Activated naive CD8-positive, alpha-beta T cell (primary cell): ENCODE results near the gene ADGRB2.

Source experiments
- H3K27ac Mint-ChIP-seq: one replicate; pipeline ENCODE4 v1.8.0; 2021; ENCODE audit warnings: mixed read lengths
- H3K27me3 Mint-ChIP-seq: one replicate; pipeline ENCODE4 v1.8.0; 2021; ENCODE audit warnings: mixed read lengths
- H3K36me3 Mint-ChIP-seq: one replicate; pipeline ENCODE4 v1.8.0; 2021; ENCODE audit warnings: mixed read lengths
- H3K4me1 Mint-ChIP-seq: one replicate; pipeline ENCODE4 v1.8.0; 2021; ENCODE audit warnings: low read depth, mixed read lengths
- H3K4me3 Mint-ChIP-seq: one replicate; pipeline ENCODE4 v1.8.0; 2021; ENCODE audit warnings: mild to moderate bottlenecking, mixed read lengths
- H3K9me3 Mint-ChIP-seq: one replicate; pipeline ENCODE4 v1.8.0; 2021; ENCODE audit warnings: low read depth, mixed read lengths

ADGRB2 gene, protein sequence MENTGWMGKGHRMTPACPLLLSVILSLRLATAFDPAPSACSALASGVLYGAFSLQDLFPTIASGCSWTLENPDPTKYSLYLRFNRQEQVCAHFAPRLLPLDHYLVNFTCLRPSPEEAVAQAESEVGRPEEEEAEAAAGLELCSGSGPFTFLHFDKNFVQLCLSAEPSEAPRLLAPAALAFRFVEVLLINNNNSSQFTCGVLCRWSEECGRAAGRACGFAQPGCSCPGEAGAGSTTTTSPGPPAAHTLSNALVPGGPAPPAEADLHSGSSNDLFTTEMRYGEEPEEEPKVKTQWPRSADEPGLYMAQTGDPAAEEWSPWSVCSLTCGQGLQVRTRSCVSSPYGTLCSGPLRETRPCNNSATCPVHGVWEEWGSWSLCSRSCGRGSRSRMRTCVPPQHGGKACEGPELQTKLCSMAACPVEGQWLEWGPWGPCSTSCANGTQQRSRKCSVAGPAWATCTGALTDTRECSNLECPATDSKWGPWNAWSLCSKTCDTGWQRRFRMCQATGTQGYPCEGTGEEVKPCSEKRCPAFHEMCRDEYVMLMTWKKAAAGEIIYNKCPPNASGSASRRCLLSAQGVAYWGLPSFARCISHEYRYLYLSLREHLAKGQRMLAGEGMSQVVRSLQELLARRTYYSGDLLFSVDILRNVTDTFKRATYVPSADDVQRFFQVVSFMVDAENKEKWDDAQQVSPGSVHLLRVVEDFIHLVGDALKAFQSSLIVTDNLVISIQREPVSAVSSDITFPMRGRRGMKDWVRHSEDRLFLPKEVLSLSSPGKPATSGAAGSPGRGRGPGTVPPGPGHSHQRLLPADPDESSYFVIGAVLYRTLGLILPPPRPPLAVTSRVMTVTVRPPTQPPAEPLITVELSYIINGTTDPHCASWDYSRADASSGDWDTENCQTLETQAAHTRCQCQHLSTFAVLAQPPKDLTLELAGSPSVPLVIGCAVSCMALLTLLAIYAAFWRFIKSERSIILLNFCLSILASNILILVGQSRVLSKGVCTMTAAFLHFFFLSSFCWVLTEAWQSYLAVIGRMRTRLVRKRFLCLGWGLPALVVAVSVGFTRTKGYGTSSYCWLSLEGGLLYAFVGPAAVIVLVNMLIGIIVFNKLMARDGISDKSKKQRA (N-terminal part only)

DNA sequence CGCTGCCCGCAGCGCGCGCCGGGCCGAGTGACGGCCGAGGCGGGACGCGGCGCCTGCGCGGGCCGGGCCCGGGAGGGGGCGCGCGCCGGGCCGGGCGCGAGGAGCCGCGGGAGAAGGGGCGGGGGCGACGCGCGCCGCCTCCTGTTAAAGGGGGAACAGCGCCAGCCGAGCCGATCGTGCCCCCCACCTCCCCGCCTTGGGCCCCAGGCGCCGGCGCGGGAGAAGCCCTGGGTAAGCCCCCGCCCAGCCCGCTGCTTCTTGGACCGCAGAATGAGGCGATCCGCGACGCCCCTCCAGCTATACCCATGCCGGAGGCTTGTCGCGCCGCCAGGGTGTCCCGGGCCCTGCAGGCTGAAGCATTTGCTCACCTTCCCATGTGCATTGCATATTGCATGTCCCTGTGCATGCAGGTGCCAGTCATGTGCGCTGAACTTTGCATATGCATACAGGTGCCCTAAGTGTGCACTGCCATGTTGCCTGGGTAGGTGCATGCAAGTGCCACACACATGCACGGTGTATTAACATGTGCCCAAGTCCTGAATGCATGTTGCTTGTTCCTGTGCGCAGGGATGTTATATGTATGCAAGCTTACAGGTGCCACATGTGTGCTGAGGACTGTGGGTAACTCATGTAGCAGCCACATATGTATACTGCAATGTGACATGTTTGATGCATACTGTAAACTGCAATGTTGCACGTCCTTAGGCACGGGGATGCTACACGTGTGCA, at the start of gene ADGRB2:
Gene ADGRB2 (minus strand): TSS at position 29 of the 729 bp plus-strand sequence. CDS start 7,119 bp downstream, outside the sequence.
- H3K27me3 Mint-ChIP-seq: peaks cover 2% of the 10 kb centered on the region
- H3K36me3 Mint-ChIP-seq: no peaks in the 10 kb centered on the region
- H3K27ac Mint-ChIP-seq: no peak within 1 kb of the TSS
- peaks cover 28% of the 10 kb centered on the region for H3K4me1 Mint-ChIP-seq
- peak within 1 kb of the TSS; percentile 87 for H3K4me3 Mint-ChIP-seq
- no peaks in the 10 kb centered on the region for H3K9me3 Mint-ChIP-seq

DNA sequence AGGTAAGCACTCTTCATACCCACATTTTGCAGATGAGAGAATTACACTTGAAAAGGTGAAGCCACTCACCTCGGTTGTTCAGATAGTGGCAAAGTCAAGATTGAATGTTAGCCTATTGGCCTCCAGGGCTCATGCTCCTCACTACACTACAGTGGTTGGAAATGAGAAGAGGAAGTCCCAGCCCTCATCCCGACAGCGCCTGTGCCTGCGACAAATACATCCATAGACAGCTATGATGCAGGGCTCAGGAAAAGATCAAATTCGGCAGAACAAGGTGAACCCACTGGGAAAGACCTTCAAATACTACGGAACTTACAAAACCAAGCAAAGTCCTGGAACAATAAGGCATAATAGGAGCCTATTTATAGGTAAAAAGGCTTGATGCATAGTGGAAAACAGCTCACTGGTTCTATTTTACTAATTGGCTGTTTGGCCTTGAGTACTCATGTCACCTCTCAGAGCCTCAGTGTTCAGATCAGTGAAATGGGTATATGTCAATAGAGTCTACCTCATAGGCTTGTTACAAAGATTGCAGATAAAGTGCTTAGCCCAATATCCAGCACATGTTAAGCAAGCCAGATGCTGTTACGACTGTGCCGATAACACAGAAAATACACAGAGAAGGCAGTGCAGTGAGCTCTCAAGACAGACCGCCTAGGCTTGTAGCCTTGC, 48.2 kb upstream of the ADGRB2 start:
- Mint-ChIP-seq H3K27me3 (no peaks in the 10 kb centered on the region), H3K4me1 (peaks cover 4% of the 10 kb centered on the region), H3K9me3 (no peaks in the 10 kb centered on the region), H3K27ac (no peak overlapping the region), H3K4me3 (no peak overlapping the region), H3K36me3 (no peaks in the 10 kb centered on the region)

DNA sequence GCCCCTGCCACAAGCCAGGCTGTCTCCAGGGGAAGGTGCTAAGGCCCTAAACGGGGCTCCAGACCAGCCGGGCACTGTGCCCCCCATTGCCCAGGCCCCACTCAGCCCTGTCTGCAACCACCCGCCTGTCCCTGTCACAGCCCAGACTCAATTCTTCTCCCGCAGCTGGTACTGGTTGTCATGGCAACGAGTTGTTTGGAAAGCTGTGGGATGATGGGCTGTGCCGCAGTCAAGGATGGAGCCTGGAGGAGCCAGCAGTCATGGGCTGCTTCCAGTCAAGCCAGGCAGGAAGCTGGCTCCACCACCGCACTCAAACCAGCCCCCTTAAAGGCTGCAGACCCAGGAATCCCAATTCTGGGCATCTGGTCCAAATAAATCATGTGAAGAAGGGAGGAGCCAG, 47.5 kb upstream of the ADGRB2 start:
- Mint-ChIP-seq H3K4me3 (no peak overlapping the region), H3K27me3 (no peaks in the 10 kb centered on the region), H3K27ac (no peak overlapping the region)

DNA sequence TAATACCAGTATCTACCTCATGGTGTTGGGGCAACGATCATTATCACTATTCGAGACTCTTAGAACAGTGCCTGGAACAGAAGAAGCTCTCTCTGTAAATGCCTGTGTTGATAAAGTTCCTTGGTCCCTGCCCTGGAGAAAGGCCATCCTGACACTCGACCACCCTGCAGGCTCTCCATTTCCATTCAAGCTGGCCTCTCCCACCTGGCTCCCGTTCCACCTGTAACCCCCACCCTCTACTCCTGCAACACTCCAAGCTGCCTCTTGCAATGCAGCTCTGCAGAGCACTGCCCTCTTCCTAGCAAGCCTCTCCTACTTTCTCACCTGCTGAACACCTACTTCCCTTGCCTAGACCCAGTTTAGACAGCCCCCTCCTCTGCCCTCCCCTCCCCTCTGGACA, 45.6 kb upstream of the ADGRB2 start:
- Mint-ChIP-seq H3K4me3 (no peak overlapping the region), H3K27ac (no peak overlapping the region), H3K27me3 (no peaks in the 10 kb centered on the region), H3K36me3 (no peaks in the 10 kb centered on the region), H3K9me3 (no peaks in the 10 kb centered on the region), H3K4me1 (peaks cover 2% of the 10 kb centered on the region)

More for the DNA sequence above, 47.5 kb upstream of the ADGRB2 start:
- H3K9me3 Mint-ChIP-seq: no peaks in the 10 kb centered on the region
- no peaks in the 10 kb centered on the region for H3K36me3 Mint-ChIP-seq
- peaks cover 4% of the 10 kb centered on the region for H3K4me1 Mint-ChIP-seq

DNA sequence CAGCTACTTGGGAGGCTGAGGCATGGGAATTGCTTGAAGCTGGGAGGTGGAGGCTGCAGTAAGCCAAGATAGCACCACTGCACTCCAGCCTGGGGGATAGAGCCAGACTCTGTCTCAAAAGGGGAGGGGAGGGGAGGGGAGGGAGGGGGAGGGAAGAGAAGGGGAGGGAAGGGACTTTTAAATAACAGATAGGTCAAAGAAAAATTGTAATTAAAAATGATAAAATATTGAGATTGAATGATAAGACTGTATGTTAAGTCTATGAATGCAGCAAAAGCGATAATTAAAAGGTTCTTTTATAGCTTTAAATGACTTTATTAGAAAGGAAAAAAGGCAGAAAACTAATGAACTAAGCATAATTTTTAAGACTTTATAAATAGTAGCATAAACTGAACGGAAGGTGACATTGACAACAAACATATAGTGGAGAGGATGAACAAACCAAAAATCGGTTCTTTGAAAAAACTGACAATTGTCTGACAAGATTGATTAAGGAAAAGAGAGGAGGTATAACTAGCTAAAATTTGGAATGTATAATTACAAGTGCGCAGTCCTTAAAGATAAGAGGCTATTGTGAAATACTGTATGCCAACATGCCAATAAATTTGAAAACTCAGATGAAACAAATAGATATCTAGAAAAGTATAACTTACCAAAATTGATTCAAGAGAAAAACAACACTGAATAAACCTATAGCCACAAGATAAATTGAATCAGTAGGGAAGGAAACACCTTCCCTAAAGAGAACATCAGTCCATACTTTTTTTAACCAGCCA, 43.3 kb upstream of the ADGRB2 start:
- H3K4me1 Mint-ChIP-seq: peaks cover 8% of the 10 kb centered on the region
- no peaks in the 10 kb centered on the region for H3K27me3 Mint-ChIP-seq
- H3K4me3 Mint-ChIP-seq: no peak overlapping the region
- no peak overlapping the region for H3K27ac Mint-ChIP-seq
- no peaks in the 10 kb centered on the region for H3K9me3 Mint-ChIP-seq
- no peaks in the 10 kb centered on the region for H3K36me3 Mint-ChIP-seq

DNA sequence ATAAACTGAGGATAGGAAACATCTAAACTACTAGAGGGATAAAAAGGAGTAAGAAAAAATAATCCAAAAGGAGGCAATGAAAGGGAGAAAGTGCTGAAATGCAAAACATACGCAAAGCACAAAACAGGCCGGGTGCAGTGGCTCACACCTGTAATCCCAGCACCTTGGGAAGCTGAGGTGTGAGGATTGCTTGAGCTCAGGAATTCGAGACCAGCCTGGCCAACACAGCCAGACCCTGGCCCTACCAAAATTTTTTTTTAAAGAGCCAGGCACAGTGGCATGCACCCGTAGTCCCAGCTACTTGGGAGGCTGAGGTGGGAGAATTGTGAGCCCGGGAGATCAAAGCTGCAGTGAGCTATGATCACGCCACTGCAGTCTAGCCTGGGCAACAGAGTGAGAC, 41.2 kb upstream of the ADGRB2 start:
- Mint-ChIP-seq H3K4me1 (peaks cover 8% of the 10 kb centered on the region), H3K36me3 (no peaks in the 10 kb centered on the region), H3K4me3 (no peak overlapping the region), H3K9me3 (no peaks in the 10 kb centered on the region), H3K27ac (no peak overlapping the region), H3K27me3 (no peaks in the 10 kb centered on the region)

DNA sequence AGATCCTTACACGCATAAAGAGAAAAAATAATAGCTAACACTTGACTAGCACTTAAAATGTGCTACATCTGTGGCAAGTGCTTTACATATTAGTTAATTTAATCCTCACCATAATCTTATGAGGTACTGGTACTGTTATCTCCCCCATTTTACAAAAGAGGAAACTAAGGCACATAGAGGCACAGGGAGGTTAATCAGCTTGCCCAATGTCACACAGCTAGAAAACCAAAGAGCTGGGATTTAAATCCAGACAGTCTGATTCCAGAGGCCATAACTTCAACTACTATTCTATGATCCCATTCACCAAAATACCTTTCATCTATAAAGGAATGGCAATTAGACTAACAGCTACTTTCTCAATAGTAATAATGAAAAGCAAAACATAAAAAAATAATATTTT, 40.0 kb upstream of the ADGRB2 start:
- Mint-ChIP-seq H3K27ac (no peak overlapping the region), H3K4me1 (peaks cover 8% of the 10 kb centered on the region)

DNA sequence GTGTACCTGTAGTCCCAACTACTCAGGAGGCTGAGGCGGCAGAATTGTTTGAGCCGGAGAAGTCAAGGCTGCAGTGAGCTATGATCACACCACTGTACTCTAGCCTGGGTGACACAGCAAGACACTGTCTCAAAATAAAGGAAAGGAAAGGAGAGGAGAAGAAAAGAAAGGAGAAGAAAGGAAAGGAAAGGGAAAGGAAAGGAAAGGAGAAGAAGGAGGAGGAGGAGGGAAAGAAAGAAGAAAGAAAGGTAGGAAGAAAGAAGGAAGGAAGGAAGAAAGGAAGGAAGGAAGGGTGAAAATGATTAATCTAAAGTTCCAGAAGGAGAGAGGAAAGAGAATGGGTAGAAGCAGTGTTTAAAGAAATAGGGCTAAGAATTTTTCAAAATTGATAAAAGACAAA, 39.5 kb upstream of the ADGRB2 start:
- Mint-ChIP-seq H3K9me3 (no peaks in the 10 kb centered on the region), H3K36me3 (no peaks in the 10 kb centered on the region), H3K27ac (no peak overlapping the region), H3K27me3 (no peaks in the 10 kb centered on the region), H3K4me1 (peaks cover 8% of the 10 kb centered on the region), H3K4me3 (no peak overlapping the region)

More for the DNA sequence above, 40.0 kb upstream of the ADGRB2 start:
- Mint-ChIP-seq H3K27me3 (no peaks in the 10 kb centered on the region), H3K9me3 (no peaks in the 10 kb centered on the region), H3K36me3 (no peaks in the 10 kb centered on the region), H3K4me3 (no peak overlapping the region)

DNA sequence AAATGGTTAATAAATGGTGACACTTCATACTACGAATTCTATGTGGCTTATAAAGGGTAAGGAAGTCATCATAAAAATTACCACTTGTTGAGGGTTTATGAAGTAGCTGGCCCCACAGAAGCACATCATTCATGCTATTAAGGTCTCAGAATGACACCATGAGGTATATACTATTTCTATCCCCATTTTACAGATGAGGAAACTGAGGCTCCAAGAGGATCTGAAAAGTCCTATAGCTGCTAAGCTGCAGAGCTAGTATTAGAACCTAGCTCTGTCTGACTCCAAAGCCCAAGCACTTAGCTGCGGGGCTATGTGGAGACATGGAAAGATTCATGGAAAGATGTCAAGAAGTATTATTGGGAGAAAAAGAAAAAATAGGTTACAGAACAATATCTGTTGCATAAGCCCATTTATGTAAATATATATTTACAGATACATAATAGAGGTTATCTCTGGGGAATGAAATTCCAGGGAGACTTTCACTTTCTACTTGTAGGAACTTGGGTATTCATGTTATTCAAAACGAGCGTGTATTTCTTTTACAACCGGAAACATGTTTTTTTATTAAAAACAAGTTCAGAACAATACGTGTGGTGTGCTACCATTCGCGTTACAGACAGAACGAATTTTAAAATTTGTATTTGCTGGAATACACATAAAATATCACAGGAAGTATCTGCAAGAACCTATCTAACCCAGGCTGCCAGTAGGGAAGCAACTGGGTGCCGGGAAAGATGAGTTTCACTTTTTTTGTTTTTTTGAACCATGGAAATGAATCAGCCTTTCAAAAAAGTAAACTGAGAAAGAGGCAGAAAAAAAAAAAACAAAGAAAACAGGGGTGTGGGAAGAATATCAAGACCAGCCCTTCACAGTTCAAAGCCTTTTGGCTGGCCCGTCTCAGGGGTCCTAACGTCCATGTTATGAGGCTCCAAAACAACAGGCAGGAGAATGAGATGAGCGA, 38.3 kb upstream of the ADGRB2 start:
- Mint-ChIP-seq H3K4me1 (peaks cover 8% of the 10 kb centered on the region), H3K27ac (no peak overlapping the region), H3K36me3 (no peaks in the 10 kb centered on the region), H3K9me3 (no peaks in the 10 kb centered on the region), H3K4me3 (peak overlapping the region; percentile 54), H3K27me3 (no peaks in the 10 kb centered on the region)

DNA sequence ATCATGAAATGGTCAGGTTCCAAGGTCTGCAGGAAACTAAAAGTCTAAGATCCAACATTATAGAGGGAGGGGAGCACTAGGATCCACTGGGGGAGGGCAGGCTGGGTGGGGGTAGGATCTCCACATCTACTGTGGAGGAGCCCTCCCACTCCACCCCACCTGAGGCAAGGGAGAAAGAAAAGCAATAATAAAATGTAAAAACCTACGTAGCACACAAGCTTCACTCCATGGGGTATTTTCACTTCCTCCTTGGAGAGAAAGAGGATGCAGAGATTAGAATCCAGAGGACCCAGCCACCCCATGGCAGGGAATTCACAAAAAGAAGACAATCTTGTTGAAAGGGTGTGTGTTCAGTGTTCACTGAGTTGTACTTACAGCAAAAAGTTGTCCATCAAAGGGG, 37.3 kb upstream of the ADGRB2 start:
- Mint-ChIP-seq H3K4me1 (peaks cover 8% of the 10 kb centered on the region), H3K27me3 (no peaks in the 10 kb centered on the region), H3K36me3 (no peaks in the 10 kb centered on the region), H3K4me3 (no peak overlapping the region), H3K27ac (no peak overlapping the region), H3K9me3 (no peaks in the 10 kb centered on the region)

DNA sequence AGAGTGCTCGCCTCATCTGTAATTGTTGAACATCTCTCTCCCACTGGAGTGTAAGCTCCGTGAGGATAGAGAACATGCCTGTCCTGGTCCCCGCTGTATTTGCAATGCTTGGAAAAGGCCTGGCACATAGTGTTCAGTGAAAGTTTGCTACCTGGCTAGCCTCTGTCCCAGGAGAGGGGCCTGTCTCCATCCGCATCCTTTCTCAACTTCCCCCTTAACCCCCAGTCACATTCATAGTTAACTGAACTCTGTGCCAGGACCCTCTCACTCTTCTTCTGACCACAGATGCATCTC, 36.5 kb upstream of the ADGRB2 start:
- Mint-ChIP-seq H3K9me3 (no peaks in the 10 kb centered on the region), H3K27me3 (no peaks in the 10 kb centered on the region), H3K27ac (no peak overlapping the region), H3K4me3 (no peak overlapping the region), H3K4me1 (peaks cover 8% of the 10 kb centered on the region), H3K36me3 (no peaks in the 10 kb centered on the region)

DNA sequence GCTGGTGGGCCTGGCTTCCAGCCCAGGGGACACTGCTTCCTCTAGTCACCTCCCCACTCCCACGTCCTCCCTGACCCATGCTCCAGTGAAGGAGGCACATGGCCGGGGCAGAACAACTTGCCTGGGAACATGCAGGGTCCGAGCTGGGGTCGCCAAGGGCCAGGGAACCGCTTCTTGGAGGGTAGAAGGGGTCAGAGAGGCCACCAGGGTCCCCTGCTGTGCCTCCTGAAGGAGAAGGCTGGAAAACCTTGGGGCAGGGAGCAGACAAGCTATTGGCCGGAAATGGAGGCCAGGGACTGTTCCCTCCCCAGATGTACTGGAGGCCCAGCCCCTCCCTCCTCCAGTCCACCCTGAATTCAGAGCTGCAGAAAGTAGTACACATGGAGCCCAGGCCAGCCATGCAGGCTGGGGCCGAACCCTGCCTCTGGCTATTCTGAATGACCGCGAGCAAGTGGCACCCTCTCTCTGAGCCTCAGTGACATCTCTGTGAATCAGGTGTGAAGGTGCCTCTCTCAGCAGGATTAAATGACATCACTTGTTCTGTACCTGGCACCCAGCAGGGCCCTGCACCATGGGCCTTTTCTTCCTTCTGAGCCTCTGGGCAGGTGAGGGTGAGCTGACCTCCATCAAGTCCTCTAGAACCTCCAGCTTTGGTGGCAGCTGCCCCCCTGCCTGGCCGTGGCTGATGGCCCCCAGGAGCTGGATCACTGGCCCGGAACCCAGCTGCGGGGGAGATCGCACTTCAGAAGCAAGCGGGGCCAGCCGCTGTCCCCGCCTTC, 35.9 kb upstream of the ADGRB2 start:
- Mint-ChIP-seq H3K4me3 (no peak overlapping the region), H3K36me3 (no peaks in the 10 kb centered on the region), H3K27me3 (no peaks in the 10 kb centered on the region), H3K27ac (no peak overlapping the region), H3K4me1 (peaks cover 8% of the 10 kb centered on the region), H3K9me3 (no peaks in the 10 kb centered on the region)
